ENCODE data around the gene PHKB. TPM values are rescaled to one million over a fixed set of nuclear protein-coding genes. Genes with fewer than 3 reads are reported as not detected.
"Not testable (repeated sequence)": the region's sequence is repeated elsewhere in the genome, so short reads cannot be mapped to it uniquely, and the experiment has no call there.

The PHKB gene
- polyA plus RNA-seq, 1 donor = 52.8 TPM

- no peak for DNase-seq
These were observed 9.1 kb downstream of the PHKB start for GRCh38 chr16:47470211-47470610.

DNA sequence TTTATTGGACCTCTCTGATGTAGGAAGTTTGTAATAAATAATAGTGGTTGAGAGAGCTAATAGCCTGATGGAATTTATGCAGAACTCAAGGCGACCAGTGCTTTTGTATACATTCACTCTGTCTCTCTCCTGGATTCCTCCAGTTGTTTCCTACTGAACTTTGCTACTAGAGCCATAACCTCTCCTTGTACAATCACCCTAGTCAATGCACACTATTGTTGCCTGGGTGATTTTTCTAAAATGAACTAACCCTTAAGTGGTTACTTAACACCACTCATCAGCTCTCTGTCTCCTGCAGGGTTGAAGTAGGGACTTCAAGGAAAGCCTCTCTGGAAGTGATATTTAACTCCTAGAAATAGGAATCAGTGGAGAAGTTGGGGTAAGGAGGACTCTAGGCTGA, 9.7 kb downstream of the PHKB start:
- no peak for DNase-seq

GRCh38 chr16:47473004-47473403, 11.9 kb downstream of the PHKB start:
- DNase-seq = not testable (repeated sequence)

- DNase-seq = no peak
These were observed 12.7 kb downstream of the PHKB start for GRCh38 chr16:47473792-47474191.

- no peak for DNase-seq
These were observed 14.7 kb downstream of the PHKB start for GRCh38 chr16:47475786-47476185.

- DNase-seq = no peak
These were observed 15.7 kb downstream of the PHKB start for GRCh38 chr16:47476654-47477345.

GRCh38 chr16:47477679-47478078, 16.5 kb downstream of the PHKB start:
- no peak for DNase-seq

DNA sequence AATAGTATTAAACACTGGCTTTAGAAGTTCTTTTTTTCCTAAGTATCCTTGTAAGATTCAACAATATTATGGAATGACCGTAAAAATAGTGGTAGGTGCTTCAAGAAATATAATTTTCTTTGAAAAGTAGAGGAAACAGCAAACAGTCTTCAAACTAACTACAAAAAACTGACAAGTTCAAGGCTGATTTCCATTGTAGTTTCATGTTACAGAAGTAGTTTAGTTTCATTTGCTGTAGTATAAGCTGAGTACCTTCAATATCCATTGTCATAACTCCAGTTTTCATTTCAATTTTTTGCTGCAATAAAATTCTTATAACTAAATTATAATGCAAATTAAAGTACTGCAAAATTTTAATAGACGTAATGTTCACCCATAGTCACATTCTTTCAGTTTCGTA, 19.3 kb downstream of the PHKB start:
- DNase-seq = no peak

DNA sequence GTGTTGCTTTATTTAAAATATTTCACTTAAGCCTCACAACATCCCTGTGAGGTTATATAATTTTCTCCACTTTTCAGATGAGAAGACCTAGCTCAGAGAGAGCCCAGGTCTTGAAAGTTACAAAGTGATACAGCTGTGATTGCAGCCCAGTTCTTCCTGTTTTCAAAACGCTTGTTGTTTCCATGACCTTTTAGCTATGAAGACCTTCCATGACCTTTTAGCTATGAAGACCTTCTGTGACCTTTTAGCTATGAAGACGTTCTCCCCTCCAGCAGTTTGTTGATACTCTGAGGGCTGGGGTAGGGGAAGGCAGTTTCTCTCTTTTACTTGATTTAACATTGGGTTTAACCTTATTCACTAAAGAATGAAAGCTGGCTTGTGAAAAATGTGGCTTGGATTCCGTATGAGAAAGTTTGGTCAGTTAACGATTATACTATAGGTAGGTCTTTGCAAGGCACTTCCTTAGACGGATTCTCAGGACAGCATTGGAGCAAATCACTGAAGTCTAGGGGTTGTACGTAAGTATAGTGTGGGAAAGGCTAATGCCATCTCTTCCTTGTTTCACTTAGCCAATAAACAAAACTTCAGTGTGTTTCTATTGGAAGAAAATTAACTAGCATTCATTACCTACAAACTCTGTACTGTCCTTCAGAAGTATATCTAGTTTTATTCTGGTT, 20.7 kb downstream of the PHKB start:
- DNase-seq = no peak

- no peak for DNase-seq
These were observed 22.5 kb downstream of the PHKB start for GRCh38 chr16:47483616-47484015.

DNA sequence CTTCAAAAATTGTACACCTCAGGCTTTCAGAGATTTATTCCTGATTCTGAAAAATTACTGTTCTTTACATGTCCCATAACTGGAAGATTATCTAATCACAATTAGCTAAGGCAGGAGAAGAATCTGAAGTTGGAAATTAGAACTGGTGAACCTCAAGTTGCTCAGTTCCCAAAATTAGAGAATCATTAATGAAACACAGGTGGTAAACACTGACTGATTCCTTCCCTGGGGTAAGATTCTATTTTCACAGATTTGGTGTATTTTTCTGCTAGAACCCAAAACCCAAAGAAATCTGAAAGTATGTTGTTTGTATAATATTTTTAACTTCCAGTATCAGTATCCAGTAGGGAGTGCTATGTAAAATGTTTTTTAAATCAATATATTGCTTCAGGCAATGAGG, 25.7 kb downstream of the PHKB start:
- DNase-seq = no peak

DNA sequence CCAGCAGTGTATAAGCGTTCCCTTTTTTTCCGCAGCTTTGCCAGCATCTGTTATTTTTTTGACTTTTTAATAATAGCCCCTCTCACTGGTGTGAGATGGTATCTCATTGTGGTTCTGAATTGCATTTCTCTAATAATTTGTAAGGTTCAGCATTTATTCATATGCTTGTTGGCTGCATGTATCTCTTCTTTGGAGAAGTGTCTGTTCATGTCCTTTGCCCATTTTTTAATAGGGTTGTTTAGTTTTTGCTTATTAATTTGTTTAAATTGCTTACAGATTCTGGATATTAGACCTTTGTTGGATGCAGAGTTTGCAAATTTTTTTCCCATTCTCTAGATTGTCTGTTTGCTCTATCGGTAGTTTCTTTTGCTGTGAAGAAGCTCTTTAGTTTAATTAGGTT, 26.9 kb downstream of the PHKB start:
- no peak for DNase-seq

DNA sequence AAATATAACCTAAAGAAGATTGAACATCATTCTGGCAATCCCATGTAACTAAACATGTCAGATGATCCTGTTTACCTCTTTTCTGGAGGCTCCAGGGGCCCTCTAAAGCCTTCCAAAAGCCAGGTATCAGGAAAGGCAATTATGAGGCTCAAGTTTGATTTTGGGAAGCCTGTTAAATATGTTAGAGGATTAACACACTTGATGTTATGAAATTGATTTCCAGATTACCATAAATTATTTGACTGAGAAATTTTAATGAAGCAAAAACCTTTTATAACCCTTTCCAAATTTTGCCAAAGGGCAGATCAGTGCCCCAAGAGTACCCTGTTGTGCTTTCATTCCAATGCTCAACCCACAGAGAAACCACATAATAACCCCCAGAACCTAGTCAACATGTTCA, 29.3 kb downstream of the PHKB start:
- DNase-seq = no peak

DNA sequence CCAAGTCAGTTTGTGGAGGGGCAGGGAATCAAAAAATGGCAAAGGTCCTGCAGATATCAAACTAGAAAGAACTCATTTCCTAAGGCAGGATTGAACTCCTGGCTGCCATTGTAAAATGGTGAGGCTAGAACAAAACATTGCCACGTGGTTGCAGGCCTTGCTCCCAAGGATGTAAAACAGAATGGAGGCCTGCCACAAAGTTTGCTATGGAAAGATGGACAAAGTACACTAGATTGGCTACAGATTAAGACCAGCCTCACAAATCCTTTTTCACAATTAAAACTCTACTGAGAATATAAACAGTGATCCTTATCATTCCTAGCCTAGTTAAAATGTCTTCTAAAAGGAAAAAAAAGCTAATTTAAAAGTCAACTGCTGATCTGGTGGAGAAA, 30.9 kb downstream of the PHKB start:
- DNase-seq = no peak

DNA sequence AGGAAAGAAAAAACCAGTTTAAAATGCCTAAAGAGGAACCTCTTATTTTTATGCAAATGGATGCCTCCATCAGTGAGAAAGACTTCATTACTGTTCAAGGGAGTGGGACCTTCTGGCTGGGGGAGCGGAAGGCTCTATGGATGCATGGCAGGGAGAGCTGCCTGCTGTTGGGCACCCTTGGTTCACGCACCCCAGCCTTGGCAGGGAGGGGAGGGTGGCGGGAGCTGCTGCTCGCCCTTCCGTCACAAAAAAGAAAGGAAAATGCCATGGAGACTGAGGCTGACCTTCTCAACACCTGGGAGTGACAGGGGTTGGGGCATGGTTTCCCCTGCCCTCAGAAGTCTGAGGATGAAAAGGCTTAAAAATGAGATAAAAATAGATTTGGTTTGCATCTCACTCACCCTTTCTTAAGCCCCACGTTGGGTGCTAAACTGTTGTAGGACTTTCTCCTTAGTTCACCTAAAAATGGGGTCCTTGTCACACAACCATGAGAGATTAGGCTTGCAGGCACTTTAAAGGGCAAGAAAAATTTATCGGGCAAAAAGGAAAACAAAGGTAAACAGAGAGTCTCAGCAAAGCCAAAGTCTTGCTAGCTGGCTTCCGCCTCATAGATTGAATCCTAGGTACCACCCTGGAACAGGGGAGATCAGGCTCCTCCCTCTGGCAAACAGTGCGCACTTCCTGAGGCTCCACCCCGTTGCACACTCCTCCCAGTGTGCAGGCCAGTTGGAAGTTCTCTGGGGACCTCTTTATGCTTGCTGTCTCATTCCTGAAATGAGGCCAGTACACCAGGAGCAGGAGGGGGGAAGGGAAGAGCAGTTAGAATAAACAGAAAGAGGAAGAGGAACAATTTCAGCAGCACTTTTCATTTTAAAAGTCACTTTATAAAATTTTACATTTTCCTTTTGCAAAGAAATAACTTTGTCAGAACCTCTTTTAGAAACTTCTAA, 31.6 kb downstream of the PHKB start:
- DNase-seq = peak; percentile 23

GRCh38 chr16:47493381-47494337, 32.5 kb downstream of the PHKB start:
- no peak for DNase-seq

GRCh38 chr16:47499080-47499699, 38.1 kb downstream of the PHKB start:
- DNase-seq = no peak

DNA sequence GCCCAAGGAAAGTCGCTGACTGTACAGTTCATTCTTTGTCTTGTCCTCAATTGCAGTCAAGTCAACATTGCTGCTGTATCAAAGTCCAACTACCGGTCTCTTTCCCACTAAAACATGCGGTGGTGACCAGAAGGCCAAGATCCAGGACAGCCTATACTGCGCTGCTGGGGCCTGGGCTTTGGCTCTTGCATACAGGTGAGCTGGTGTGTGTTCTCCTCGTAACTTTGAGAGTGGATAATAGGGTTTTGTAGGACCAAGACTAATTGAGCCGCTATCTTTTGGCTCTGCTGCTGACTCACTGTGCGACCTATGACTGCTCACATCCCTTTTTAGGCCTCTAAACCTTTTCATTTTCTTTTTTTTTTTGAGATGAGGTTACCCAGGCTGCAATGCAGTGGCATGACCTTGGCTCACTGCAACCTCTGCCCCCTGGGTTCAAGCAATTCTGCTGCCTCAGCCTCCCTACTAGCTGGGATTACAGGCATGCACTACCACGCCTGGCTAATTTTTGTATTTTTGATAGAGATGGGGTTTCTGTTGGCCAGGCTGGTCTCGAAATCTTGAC, 38.7 kb downstream of the PHKB start:
- no peak for DNase-seq

- DNase-seq = no peak
These were observed 42.8 kb downstream of the PHKB start for GRCh38 chr16:47503936-47504335.

GRCh38 chr16:47504599-47504998, 43.5 kb downstream of the PHKB start:
- no peak for DNase-seq

DNA sequence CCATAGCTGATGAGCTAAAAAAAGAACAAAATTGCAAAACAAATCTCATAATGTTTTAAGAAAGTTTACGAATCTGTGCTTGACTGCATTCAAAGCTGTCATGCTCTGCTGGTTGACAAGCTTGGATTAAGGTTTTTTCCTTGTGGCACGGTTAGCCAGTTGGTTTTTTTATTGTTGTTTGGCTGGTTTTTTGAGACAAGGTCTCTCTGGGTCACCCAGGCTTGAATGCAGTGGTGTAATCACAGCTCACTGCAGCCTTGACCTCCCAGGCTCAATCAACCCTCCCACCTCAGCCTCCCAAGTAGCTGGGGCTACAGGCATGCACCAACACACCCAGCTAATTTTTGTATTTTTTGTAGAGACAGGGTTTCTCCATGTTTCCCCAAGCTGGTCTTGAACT, 45.7 kb downstream of the PHKB start:
- no peak for DNase-seq

All from hindlimb muscle (tissue), 1 donor.